GM23338 (cell line): ENCODE data around the gene FMNL1.

Experiments
- CREB1 ChIP-seq: fragments of 250-450 bp; sonication (Bioruptor Pico); IDR thresholded peaks from 2 replicates; pipeline ENCODE4 v1.5.0; 2020; ENCODE audit warnings: low read depth, mild to moderate bottlenecking, moderate library complexity
- EZH2 ChIP-seq: fragments of 200-600 bp; sonication (generic); IDR thresholded peaks from one replicate; pipeline ENCODE4 v1.8.0; 2017; ENCODE audit warnings: antibody characterized with exemption, mild to moderate bottlenecking, low read depth; ENCODE audit not compliant: unreplicated experiment
- EZH2phosphoT487 ChIP-seq: fragments of 200-600 bp; sonication (generic); IDR thresholded peaks from one replicate; pipeline ENCODE4 v1.8.1; 2018; ENCODE audit warnings: antibody characterized with exemption; ENCODE audit not compliant: unreplicated experiment
- JUNB ChIP-seq: IDR thresholded peaks from one replicate; pipeline ENCODE4 v1.6.1; 2016; ENCODE audit warnings: antibody characterized with exemption; ENCODE audit not compliant: unreplicated experiment
- NANOG ChIP-seq: IDR thresholded peaks from 2 replicates; pipeline ENCODE4 v1.6.1; 2016; ENCODE audit warnings: antibody characterized with exemption, borderline replicate concordance
- POLR2AphosphoS5 ChIP-seq: IDR thresholded peaks from 2 replicates; pipeline ENCODE4 v1.6.1; 2016; ENCODE audit warnings: antibody characterized with exemption, low read depth
- STAT1 ChIP-seq: IDR thresholded peaks from one replicate; pipeline ENCODE4 v1.6.1; 2016; ENCODE audit warnings: antibody characterized with exemption; ENCODE audit not compliant: unreplicated experiment
- ZNF114 ChIP-seq: fragments of 250-450 bp; sonication (Bioruptor Pico); IDR thresholded peaks from 2 replicates; pipeline ENCODE4 v1.5.0; 2020; ENCODE audit warnings: mild to moderate bottlenecking, moderate library complexity
- ZNF331 ChIP-seq: fragments of 250-450 bp; sonication (Bioruptor Pico); IDR thresholded peaks from 2 replicates; pipeline ENCODE4 v1.5.0; 2020; ENCODE audit warnings: low read depth, mild to moderate bottlenecking, moderate library complexity
- TF ChIP-seq, protein P1 (sequence below), 2 experiments: fragments of 200-600 bp in 1 of 2; sonication (generic) in 1 of 2; conservative IDR thresholded peaks; 2 replicates each; pipeline versions ENCODE4 v1.5.1 to v1.6.1; 2016 to 2017; ENCODE audit warnings: antibody characterized with exemption in 2 of 2, low read depth in 2 of 2, mild to moderate bottlenecking in 2 of 2, moderate library complexity in 1 of 2
- TF ChIP-seq, protein P2 (sequence below): IDR thresholded peaks from one replicate; pipeline ENCODE4 v1.6.1; 2018; ENCODE audit warnings: antibody characterized with exemption; ENCODE audit not compliant: unreplicated experiment
- TF ChIP-seq, protein P3 (sequence below): IDR thresholded peaks from 2 replicates; pipeline ENCODE4 v1.6.1; 2016; ENCODE audit warnings: antibody characterized with exemption
- TF ChIP-seq, protein P4 (sequence below): fragments of 250-450 bp; sonication (Bioruptor Pico); IDR thresholded peaks from 2 replicates; pipeline ENCODE4 v1.5.0; 2020; ENCODE audit warnings: mild to moderate bottlenecking, moderate library complexity

DNA sequence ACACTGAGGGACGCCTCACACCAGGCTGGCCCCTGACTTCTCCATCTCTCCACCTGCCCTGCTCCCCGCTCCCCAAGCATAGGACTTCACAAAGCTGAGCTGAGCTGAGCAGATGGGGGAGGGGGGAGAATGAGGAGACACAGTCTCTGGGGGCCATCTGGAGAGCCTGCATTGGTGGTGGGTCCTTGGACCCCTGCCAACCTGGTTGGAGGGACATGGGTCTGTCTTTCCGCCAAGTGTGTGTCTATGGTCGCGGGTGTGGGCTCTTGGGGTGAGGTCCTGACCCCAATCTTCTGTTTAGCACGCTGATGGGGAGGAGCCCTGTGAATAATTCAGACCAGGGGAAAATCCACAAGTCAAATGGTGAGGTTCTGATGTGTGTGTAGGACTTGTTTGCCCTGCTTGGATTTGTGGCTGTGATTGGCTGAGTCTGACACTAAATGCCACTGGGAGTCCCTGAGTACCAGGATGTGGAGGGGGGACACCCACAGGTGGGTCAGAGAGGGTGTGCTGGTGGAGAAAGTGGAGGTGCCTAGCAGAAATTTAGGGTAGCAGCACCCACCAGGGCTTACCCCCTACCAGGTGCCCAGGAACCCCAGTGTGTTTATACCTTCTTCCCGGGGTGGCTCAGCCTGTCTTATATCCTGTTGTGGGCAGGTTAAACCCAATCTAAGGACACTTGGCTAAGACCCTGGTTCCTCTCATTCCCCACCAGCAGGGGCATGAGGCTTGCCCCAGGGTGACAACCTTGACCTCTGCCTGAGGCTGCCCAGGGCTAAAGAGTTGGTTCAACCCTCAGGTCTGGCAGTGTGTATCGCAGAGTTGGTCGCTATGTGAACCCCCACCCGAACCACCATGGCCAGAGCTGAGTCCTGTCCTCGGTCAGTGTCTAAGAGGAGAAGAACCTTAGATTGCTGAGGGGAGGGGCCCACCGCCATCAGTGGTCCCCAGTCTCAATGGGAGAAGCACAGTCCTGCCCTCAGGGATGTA lies 2.1 kb downstream of the FMNL1 start:
- no peak for TF ChIP-seq EZH2
- TF ChIP-seq, protein P1, sequence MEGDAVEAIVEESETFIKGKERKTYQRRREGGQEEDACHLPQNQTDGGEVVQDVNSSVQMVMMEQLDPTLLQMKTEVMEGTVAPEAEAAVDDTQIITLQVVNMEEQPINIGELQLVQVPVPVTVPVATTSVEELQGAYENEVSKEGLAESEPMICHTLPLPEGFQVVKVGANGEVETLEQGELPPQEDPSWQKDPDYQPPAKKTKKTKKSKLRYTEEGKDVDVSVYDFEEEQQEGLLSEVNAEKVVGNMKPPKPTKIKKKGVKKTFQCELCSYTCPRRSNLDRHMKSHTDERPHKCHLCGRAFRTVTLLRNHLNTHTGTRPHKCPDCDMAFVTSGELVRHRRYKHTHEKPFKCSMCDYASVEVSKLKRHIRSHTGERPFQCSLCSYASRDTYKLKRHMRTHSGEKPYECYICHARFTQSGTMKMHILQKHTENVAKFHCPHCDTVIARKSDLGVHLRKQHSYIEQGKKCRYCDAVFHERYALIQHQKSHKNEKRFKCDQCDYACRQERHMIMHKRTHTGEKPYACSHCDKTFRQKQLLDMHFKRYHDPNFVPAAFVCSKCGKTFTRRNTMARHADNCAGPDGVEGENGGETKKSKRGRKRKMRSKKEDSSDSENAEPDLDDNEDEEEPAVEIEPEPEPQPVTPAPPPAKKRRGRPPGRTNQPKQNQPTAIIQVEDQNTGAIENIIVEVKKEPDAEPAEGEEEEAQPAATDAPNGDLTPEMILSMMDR (conservative IDR thresholded peaks at IDR 0.05; ENCODE audit: low read depth in 2 of 2) = no peak
- TF ChIP-seq EZH2phosphoT487 = no peak
- TF ChIP-seq CREB1 = no peak
- no peak for TF ChIP-seq ZNF331 (CRISPR knock-in tag)
- TF ChIP-seq, protein P2, sequence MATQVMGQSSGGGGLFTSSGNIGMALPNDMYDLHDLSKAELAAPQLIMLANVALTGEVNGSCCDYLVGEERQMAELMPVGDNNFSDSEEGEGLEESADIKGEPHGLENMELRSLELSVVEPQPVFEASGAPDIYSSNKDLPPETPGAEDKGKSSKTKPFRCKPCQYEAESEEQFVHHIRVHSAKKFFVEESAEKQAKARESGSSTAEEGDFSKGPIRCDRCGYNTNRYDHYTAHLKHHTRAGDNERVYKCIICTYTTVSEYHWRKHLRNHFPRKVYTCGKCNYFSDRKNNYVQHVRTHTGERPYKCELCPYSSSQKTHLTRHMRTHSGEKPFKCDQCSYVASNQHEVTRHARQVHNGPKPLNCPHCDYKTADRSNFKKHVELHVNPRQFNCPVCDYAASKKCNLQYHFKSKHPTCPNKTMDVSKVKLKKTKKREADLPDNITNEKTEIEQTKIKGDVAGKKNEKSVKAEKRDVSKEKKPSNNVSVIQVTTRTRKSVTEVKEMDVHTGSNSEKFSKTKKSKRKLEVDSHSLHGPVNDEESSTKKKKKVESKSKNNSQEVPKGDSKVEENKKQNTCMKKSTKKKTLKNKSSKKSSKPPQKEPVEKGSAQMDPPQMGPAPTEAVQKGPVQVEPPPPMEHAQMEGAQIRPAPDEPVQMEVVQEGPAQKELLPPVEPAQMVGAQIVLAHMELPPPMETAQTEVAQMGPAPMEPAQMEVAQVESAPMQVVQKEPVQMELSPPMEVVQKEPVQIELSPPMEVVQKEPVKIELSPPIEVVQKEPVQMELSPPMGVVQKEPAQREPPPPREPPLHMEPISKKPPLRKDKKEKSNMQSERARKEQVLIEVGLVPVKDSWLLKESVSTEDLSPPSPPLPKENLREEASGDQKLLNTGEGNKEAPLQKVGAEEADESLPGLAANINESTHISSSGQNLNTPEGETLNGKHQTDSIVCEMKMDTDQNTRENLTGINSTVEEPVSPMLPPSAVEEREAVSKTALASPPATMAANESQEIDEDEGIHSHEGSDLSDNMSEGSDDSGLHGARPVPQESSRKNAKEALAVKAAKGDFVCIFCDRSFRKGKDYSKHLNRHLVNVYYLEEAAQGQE = no peak
- TF ChIP-seq POLR2AphosphoS5 = no peak
- no peak for TF ChIP-seq STAT1
- TF ChIP-seq, protein P3, sequence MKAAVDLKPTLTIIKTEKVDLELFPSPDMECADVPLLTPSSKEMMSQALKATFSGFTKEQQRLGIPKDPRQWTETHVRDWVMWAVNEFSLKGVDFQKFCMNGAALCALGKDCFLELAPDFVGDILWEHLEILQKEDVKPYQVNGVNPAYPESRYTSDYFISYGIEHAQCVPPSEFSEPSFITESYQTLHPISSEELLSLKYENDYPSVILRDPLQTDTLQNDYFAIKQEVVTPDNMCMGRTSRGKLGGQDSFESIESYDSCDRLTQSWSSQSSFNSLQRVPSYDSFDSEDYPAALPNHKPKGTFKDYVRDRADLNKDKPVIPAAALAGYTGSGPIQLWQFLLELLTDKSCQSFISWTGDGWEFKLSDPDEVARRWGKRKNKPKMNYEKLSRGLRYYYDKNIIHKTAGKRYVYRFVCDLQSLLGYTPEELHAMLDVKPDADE = no peak
- TF ChIP-seq JUNB = no peak
- TF ChIP-seq NANOG = no peak
- TF ChIP-seq, protein P4, sequence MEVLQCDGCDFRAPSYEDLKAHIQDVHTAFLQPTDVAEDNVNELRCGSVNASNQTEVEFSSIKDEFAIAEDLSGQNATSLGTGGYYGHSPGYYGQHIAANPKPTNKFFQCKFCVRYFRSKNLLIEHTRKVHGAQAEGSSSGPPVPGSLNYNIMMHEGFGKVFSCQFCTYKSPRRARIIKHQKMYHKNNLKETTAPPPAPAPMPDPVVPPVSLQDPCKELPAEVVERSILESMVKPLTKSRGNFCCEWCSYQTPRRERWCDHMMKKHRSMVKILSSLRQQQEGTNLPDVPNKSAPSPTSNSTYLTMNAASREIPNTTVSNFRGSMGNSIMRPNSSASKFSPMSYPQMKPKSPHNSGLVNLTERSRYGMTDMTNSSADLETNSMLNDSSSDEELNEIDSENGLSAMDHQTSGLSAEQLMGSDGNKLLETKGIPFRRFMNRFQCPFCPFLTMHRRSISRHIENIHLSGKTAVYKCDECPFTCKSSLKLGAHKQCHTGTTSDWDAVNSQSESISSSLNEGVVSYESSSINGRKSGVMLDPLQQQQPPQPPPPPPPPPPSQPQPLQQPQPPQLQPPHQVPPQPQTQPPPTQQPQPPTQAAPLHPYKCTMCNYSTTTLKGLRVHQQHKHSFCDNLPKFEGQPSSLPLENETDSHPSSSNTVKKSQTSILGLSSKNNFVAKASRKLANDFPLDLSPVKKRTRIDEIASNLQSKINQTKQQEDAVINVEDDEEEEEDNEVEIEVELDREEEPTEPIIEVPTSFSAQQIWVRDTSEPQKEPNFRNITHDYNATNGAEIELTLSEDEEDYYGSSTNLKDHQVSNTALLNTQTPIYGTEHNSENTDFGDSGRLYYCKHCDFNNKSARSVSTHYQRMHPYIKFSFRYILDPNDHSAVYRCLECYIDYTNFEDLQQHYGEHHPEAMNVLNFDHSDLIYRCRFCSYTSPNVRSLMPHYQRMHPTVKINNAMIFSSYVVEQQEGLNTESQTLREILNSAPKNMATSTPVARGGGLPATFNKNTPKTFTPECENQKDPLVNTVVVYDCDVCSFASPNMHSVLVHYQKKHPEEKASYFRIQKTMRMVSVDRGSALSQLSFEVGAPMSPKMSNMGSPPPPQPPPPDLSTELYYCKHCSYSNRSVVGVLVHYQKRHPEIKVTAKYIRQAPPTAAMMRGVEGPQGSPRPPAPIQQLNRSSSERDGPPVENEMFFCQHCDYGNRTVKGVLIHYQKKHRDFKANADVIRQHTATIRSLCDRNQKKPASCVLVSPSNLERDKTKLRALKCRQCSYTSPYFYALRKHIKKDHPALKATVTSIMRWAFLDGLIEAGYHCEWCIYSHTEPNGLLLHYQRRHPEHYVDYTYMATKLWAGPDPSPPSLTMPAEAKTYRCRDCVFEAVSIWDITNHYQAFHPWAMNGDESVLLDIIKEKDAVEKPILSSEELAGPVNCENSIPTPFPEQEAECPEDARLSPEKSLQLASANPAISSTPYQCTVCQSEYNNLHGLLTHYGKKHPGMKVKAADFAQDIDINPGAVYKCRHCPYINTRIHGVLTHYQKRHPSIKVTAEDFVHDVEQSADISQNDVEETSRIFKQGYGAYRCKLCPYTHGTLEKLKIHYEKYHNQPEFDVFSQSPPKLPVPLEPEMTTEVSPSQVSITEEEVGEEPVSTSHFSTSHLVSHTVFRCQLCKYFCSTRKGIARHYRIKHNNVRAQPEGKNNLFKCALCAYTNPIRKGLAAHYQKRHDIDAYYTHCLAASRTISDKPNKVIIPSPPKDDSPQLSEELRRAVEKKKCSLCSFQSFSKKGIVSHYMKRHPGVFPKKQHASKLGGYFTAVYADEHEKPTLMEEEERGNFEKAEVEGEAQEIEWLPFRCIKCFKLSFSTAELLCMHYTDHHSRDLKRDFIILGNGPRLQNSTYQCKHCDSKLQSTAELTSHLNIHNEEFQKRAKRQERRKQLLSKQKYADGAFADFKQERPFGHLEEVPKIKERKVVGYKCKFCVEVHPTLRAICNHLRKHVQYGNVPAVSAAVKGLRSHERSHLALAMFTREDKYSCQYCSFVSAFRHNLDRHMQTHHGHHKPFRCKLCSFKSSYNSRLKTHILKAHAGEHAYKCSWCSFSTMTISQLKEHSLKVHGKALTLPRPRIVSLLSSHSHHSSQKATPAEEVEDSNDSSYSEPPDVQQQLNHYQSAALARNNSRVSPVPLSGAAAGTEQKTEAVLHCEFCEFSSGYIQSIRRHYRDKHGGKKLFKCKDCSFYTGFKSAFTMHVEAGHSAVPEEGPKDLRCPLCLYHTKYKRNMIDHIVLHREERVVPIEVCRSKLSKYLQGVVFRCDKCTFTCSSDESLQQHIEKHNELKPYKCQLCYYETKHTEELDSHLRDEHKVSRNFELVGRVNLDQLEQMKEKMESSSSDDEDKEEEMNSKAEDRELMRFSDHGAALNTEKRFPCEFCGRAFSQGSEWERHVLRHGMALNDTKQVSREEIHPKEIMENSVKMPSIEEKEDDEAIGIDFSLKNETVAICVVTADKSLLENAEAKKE (CRISPR knock-in tag) = no peak
- no peak for TF ChIP-seq ZNF114
